Activated gamma-delta T cell (primary cell): ENCODE measurements around the gene C16orf82.
"Not testable (repeated sequence)": the region's sequence is repeated elsewhere in the genome, so short reads cannot be mapped to it uniquely, and the experiment has no call there.

Source experiments
- DNase-seq: peaks from one replicate; lab custom pipeline; 2025; lab: John Stamatoyannopoulos, UW
- total RNA-seq, 2 donors: gene quantifications; one replicate each; lab custom pipeline; 2026; lab: John Stamatoyannopoulos, UW

Gene C16orf82
- 0 reads per million in 2 donors for total RNA-seq

GRCh38 chr16:27066668-27067537, at the start of gene C16orf82:
Gene C16orf82, plus strand, starts transcription at chr16:27066927.
- no peak for DNase-seq

GRCh38 chr16:27020031-27020430, 46.7 kb upstream of the C16orf82 start:
- DNase-seq, result no peak

GRCh38 chr16:27024010-27024409, 42.7 kb upstream of the C16orf82 start:
- no peak for DNase-seq

- DNase-seq, result no peak
These were observed 41.1 kb upstream of the C16orf82 start for GRCh38 chr16:27025581-27025980.

GRCh38 chr16:27027971-27028370, 38.8 kb upstream of the C16orf82 start:
- no peak for DNase-seq

- no peak for DNase-seq
These were observed 38.1 kb upstream of the C16orf82 start for GRCh38 chr16:27028591-27029110.

- no peak for DNase-seq
These were observed 37.2 kb upstream of the C16orf82 start for GRCh38 chr16:27029525-27029924.

GRCh38 chr16:27033281-27033979, 33.3 kb upstream of the C16orf82 start:
- no peak for DNase-seq

- DNase-seq, result no peak
These were observed 26.0 kb upstream of the C16orf82 start for GRCh38 chr16:27040732-27041131.

- no peak for DNase-seq
These were observed 19.7 kb upstream of the C16orf82 start for GRCh38 chr16:27046958-27047518.

GRCh38 chr16:27048316-27048715, 18.4 kb upstream of the C16orf82 start:
- no peak for DNase-seq

GRCh38 chr16:27049117-27049516, 17.6 kb upstream of the C16orf82 start:
- DNase-seq, result no peak

GRCh38 chr16:27052007-27052406, 14.7 kb upstream of the C16orf82 start:
- DNase-seq, result no peak

- DNase-seq, result no peak
These were observed 12.7 kb upstream of the C16orf82 start for GRCh38 chr16:27053996-27054395.

GRCh38 chr16:27058299-27058698, 8.4 kb upstream of the C16orf82 start:
- no peak for DNase-seq

GRCh38 chr16:27070776-27071175, 4.0 kb downstream of the C16orf82 start:
- DNase-seq, result no peak

GRCh38 chr16:27073733-27074132, 7.0 kb downstream of the C16orf82 start:
- DNase-seq, result no peak

GRCh38 chr16:27080895-27081294, 14.2 kb downstream of the C16orf82 start:
- no peak for DNase-seq

- DNase-seq, result no peak
These were observed 17.1 kb downstream of the C16orf82 start for GRCh38 chr16:27083861-27084261.

GRCh38 chr16:27084307-27085028, 17.7 kb downstream of the C16orf82 start:
- DNase-seq, result no peak

- no peak for DNase-seq
These were observed 18.5 kb downstream of the C16orf82 start for GRCh38 chr16:27085182-27085581.

GRCh38 chr16:27086031-27086430, 19.3 kb downstream of the C16orf82 start:
- DNase-seq, result not testable (repeated sequence)
